Mesenchymal stem cell (in vitro differentiated cells and primary cell): ENCODE results near the gene ATCAY.

Experiments used
- DNase-seq: peaks from one replicate; pipeline ENCODE4 v3.0.0-alpha.2; 2013
- H2AFZ ChIP-seq: one replicate; pipeline ENCODE4 v1.6.1; 2013; ENCODE audit warnings: low read depth, mild to moderate bottlenecking, control low read depth, inconsistent platforms, low read length, moderate library complexity
- H2AK5ac ChIP-seq: 2 replicates; pipeline ENCODE4 v1.6.1; 2013; ENCODE audit warnings: low read length, moderate library complexity, mild to moderate bottlenecking, inconsistent platforms; ENCODE audit not compliant: severe bottlenecking
- H2BK120ac ChIP-seq: one replicate; pipeline ENCODE4 v1.6.1; 2013; ENCODE audit warnings: low read depth, mild to moderate bottlenecking, inconsistent platforms, low read length, moderate library complexity
- H2BK12ac ChIP-seq, 2 experiments: one replicate each; pipeline ENCODE4 v1.6.1; 2013; ENCODE audit warnings: inconsistent platforms in 2 of 2, low read length in 2 of 2, mild to moderate bottlenecking in 2 of 2, moderate library complexity in 2 of 2, control low read depth in 1 of 2
- H2BK15ac ChIP-seq: one replicate; pipeline ENCODE4 v1.6.1; 2013; ENCODE audit warnings: mild to moderate bottlenecking, low read depth, inconsistent platforms; ENCODE audit not compliant: poor library complexity, severe bottlenecking
- H2BK5ac ChIP-seq: 2 replicates; pipeline ENCODE4 v1.6.1; 2013; ENCODE audit warnings: low read depth, mild to moderate bottlenecking, low read length, control low read depth, inconsistent platforms; ENCODE audit not compliant: poor library complexity, severe bottlenecking
- H3K14ac ChIP-seq, 2 experiments: one replicate each; pipeline ENCODE4 v1.6.1; 2013; ENCODE audit warnings: inconsistent platforms in 2 of 2, low read length in 2 of 2, control low read depth in 1 of 2, mild to moderate bottlenecking in 1 of 2, moderate library complexity in 1 of 2
- H3K18ac ChIP-seq, 2 experiments: one replicate each; pipeline ENCODE4 v1.6.1; 2013; ENCODE audit warnings: inconsistent platforms in 2 of 2, low read length in 2 of 2, control low read depth in 1 of 2, low read depth in 1 of 2, mild to moderate bottlenecking in 1 of 2
- H3K23ac ChIP-seq, 2 experiments: one replicate each; pipeline ENCODE4 v1.6.1; 2013; ENCODE audit warnings: inconsistent platforms in 2 of 2, low read length in 2 of 2, mild to moderate bottlenecking in 2 of 2, moderate library complexity in 2 of 2, control low read depth in 1 of 2
- H3K27ac ChIP-seq: 2 replicates; pipeline ENCODE4 v1.5.1; 2013; ENCODE audit warnings: mild to moderate bottlenecking, moderate library complexity, low read length, control low read depth, inconsistent platforms; ENCODE audit not compliant: poor library complexity, severe bottlenecking
- H3K27me3 ChIP-seq, 2 experiments: 2 replicates each; pipeline versions ENCODE4 v1.6.1 to v1.7.0; 2013; ENCODE audit warnings: low read length in 2 of 2, mild to moderate bottlenecking in 2 of 2, moderate library complexity in 2 of 2, control low read depth in 1 of 2, inconsistent platforms in 1 of 2; ENCODE audit not compliant: control insufficient read depth in 1 of 2, insufficient read depth in 1 of 2
- H3K36me3 ChIP-seq, 2 experiments: 2 replicates each; pipeline versions ENCODE4 v1.6.1 to v1.7.0; 2013; ENCODE audit warnings: low read length in 2 of 2, control low read depth in 1 of 2, inconsistent platforms in 1 of 2, low read depth in 1 of 2, mild to moderate bottlenecking in 1 of 2; ENCODE audit not compliant: insufficient read depth in 2 of 2, control insufficient read depth in 1 of 2
- H3K4ac ChIP-seq, 2 experiments: one replicate each; pipeline ENCODE4 v1.6.1; 2013; ENCODE audit warnings: inconsistent platforms in 2 of 2, low read length in 2 of 2, mild to moderate bottlenecking in 2 of 2, moderate library complexity in 2 of 2, control low read depth in 1 of 2, low read depth in 1 of 2
- H3K4me1 ChIP-seq: 2 replicates; pipeline ENCODE4 v1.6.1; 2013; ENCODE audit warnings: low read depth, low read length, control low read depth; ENCODE audit not compliant: control insufficient read depth, insufficient read depth
- H3K4me2 ChIP-seq: 2 replicates; pipeline ENCODE4 v1.6.1; 2013; ENCODE audit warnings: low read length, mild to moderate bottlenecking, inconsistent platforms; ENCODE audit not compliant: poor library complexity, severe bottlenecking
- H3K4me3 ChIP-seq, 2 experiments: 2 replicates each; pipeline versions ENCODE4 v1.5.1 to v1.7.0; 2013; ENCODE audit warnings: low read length in 2 of 2, mild to moderate bottlenecking in 2 of 2, control low read depth in 1 of 2, low read depth in 1 of 2; ENCODE audit not compliant: insufficient read depth in 1 of 2
- H3K79me1 ChIP-seq: replicated peaks from 2 replicates; pipeline ENCODE4 v1.6.1; 2013; ENCODE audit warnings: mild to moderate bottlenecking, control low read depth, low read length, inconsistent platforms; ENCODE audit not compliant: poor library complexity, severe bottlenecking
- H3K9ac ChIP-seq: 2 replicates; pipeline ENCODE4 v1.7.0; 2013; ENCODE audit warnings: mild to moderate bottlenecking, low read length, moderate library complexity
- H3K9me3 ChIP-seq: 2 replicates; pipeline ENCODE4 v1.7.0; 2013; ENCODE audit warnings: mild to moderate bottlenecking, low read length; ENCODE audit not compliant: control insufficient read depth
- H4K8ac ChIP-seq: one replicate; pipeline ENCODE4 v1.6.1; 2013; ENCODE audit warnings: inconsistent platforms, mild to moderate bottlenecking, low read length, moderate library complexity
- H4K91ac ChIP-seq: one replicate; pipeline ENCODE4 v1.6.1; 2013; ENCODE audit warnings: mild to moderate bottlenecking, low read length, inconsistent platforms
- WGBS: methylation state at CpG from one replicate; pipeline ENCODE4 v1.1.7; 2013; ENCODE audit warnings: mixed read lengths; 5-methylcytosine and 5-hydroxymethylcytosine counted together

The ATCAY gene

GRCh38 chr19:3834349-3835054, 46.0 kb upstream of the ATCAY start:
- Histone ChIP-seq H3K4ac (no peak overlapping the region), H3K18ac (no peak overlapping the region), H4K8ac (no peak overlapping the region), H2BK15ac (no peak overlapping the region), H3K79me1 (no peaks in the 10 kb centered on the region), H3K14ac (no peak overlapping the region), H3K9me3 (no peaks in the 10 kb centered on the region), H3K4me1 (peaks cover 3% of the 10 kb centered on the region), H3K27me3 (peaks cover 31 to 46% of the 10 kb centered on the region in 2 experiments), H2BK12ac (no peak overlapping the region), H3K27ac (no peak overlapping the region), H3K23ac (no peak overlapping the region), H2BK5ac (no peak overlapping the region), H2AK5ac (no peak overlapping the region), H3K36me3 (no peaks in the 10 kb centered on the region), H4K91ac (no peak overlapping the region), H2BK120ac (no peak overlapping the region), H3K4me3 (no peak overlapping the region), H3K4me2 (no peak overlapping the region), H2AFZ (no peak overlapping the region), H3K9ac (no peak overlapping the region)
- 92% methylated on average over 35 of the region's 35 CpGs for WGBS
- no peak for DNase-seq

GRCh38 chr19:3835055-3835435, 45.4 kb upstream of the ATCAY start:
- Histone ChIP-seq H4K8ac (no peak overlapping the region), H3K9ac (no peak overlapping the region), H3K36me3 (no peaks in the 10 kb centered on the region), H3K4me1 (peaks cover 3% of the 10 kb centered on the region), H3K79me1 (no peaks in the 10 kb centered on the region), H3K4me2 (no peak overlapping the region), H3K27ac (no peak overlapping the region), H2AK5ac (no peak overlapping the region), H3K18ac (no peak overlapping the region), H3K4me3 (no peak overlapping the region), H2BK15ac (no peak overlapping the region), H3K4ac (no peak overlapping the region), H2BK12ac (no peak overlapping the region), H3K14ac (no peak overlapping the region), H2BK120ac (no peak overlapping the region), H2AFZ (no peak overlapping the region), H2BK5ac (no peak overlapping the region), H3K27me3 (peaks cover 28 to 46% of the 10 kb centered on the region in 2 experiments), H3K23ac (no peak overlapping the region), H4K91ac (no peak overlapping the region), H3K9me3 (no peaks in the 10 kb centered on the region)
- WGBS, result 90% methylated on average over 9 of the region's 9 CpGs
- no peak for DNase-seq

- H3K18ac ChIP-seq, result no peak overlapping the region
- no peak overlapping the region for H2BK5ac ChIP-seq
- no peak overlapping the region for H3K14ac ChIP-seq
- no peak overlapping the region for H3K4ac ChIP-seq
- H4K91ac ChIP-seq, result no peak overlapping the region
- peaks cover 24 to 48% of the 10 kb centered on the region in 2 experiments for H3K27me3 ChIP-seq
- no peak overlapping the region for H2BK120ac ChIP-seq
- no peaks in the 10 kb centered on the region for H3K9me3 ChIP-seq
- H3K36me3 ChIP-seq, result no peaks in the 10 kb centered on the region
- DNase-seq, result no peak
- no peak overlapping the region for H3K9ac ChIP-seq
- no peak overlapping the region for H4K8ac ChIP-seq
- H3K4me1 ChIP-seq, result no peaks in the 10 kb centered on the region
- 92% methylated on average over 5 of the region's 6 CpGs for WGBS
- H3K23ac ChIP-seq, result no peak overlapping the region
- no peaks in the 10 kb centered on the region for H3K79me1 ChIP-seq
- no peak overlapping the region for H2BK15ac ChIP-seq
- H2AFZ ChIP-seq, result no peak overlapping the region
- H3K4me2 ChIP-seq, result no peak overlapping the region
- no peak overlapping the region for H2AK5ac ChIP-seq
- H3K4me3 ChIP-seq, result no peak overlapping the region
- H2BK12ac ChIP-seq, result no peak overlapping the region
- no peak overlapping the region for H3K27ac ChIP-seq
Observed at GRCh38 chr19:3836887-3837286, 43.6 kb upstream of the ATCAY start.

DNA sequence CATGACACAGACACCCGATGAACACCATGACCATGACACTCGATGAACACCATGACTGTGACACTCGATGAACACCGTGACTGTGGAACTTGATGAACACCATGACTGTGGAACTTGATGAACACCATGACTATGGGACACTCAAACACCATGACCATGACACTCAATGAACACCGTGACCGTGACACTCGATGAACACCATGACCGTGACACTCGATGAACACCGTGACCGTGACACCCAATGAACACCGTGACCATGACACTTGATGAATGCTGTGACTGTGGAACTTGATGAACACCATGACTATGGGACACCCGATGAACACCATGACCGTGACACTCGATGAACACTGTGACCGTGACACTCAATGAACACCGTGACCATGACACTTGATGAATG, 43.2 kb upstream of the ATCAY start:
- Histone ChIP-seq H4K8ac (no peak overlapping the region), H3K18ac (no peak overlapping the region), H4K91ac (no peak overlapping the region), H2AFZ (no peak overlapping the region), H3K9ac (no peak overlapping the region), H3K27ac (no peak overlapping the region), H3K14ac (no peak overlapping the region), H3K23ac (no peak overlapping the region), H3K4me2 (no peak overlapping the region), H3K4me3 (no peak overlapping the region), H3K4ac (no peak overlapping the region), H2BK5ac (no peak overlapping the region), H3K4me1 (no peaks in the 10 kb centered on the region), H3K9me3 (no peaks in the 10 kb centered on the region), H3K79me1 (no peaks in the 10 kb centered on the region), H3K27me3 (peaks cover 24 to 49% of the 10 kb centered on the region in 2 experiments), H2BK120ac (no peak overlapping the region), H3K36me3 (no peaks in the 10 kb centered on the region), H2BK15ac (no peak overlapping the region), H2AK5ac (no peak overlapping the region), H2BK12ac (no peak overlapping the region)
- DNase-seq, result no peak
- 96% methylated on average over 17 of the region's 17 CpGs for WGBS
